GM23338 (cell line): ENCODE results near the gene GNB5. TPM values are rescaled to one million over a fixed set of nuclear protein-coding genes. Genes with fewer than 3 reads are reported as not detected.

Experiments
- ATAC-seq: fragments of 200-7000 bp; cut with Tn5 transposase; 3 replicates; pipeline ENCODE4 v1.9.1; 2020
- DNase-seq: peaks from one replicate; pipeline ENCODE4 v3.0.0-alpha.2; 2015; ENCODE audit warnings: low spot score
- H2AFZ ChIP-seq: fragments of 200-600 bp; sonication (generic); 2 replicates; pipeline ENCODE4 v1.8.0; 2016; ENCODE audit warnings: antibody characterized with exemption, mild to moderate bottlenecking, moderate library complexity
- H3F3A ChIP-seq: fragments of 200-600 bp; sonication (generic); replicated peaks from 2 replicates; pipeline ENCODE4 v1.8.0; 2017; ENCODE audit warnings: antibody characterized with exemption, mixed run types, low read depth
- H3K27ac ChIP-seq: fragments of 200-600 bp; sonication (generic); 2 replicates; pipeline ENCODE4 v1.6.1; 2016; ENCODE audit warnings: low read depth
- H3K27me3 ChIP-seq: fragments of 200-600 bp; sonication (generic); 2 replicates; pipeline ENCODE4 v1.8.0; 2016; ENCODE audit warnings: mild to moderate bottlenecking, mixed run types, moderate library complexity; ENCODE audit not compliant: insufficient read depth
- H3K36me3 ChIP-seq: fragments of 200-600 bp; sonication (generic); 2 replicates; pipeline ENCODE4 v1.8.0; 2016; ENCODE audit warnings: mild to moderate bottlenecking; ENCODE audit not compliant: insufficient read depth
- H3K4me1 ChIP-seq: fragments of 200-600 bp; sonication (generic); 2 replicates; pipeline ENCODE4 v1.8.0; 2016; ENCODE audit warnings: mild to moderate bottlenecking, moderate library complexity; ENCODE audit not compliant: insufficient read depth
- H3K4me2 ChIP-seq: fragments of 200-600 bp; sonication (generic); 2 replicates; pipeline ENCODE4 v1.7.1; 2017; ENCODE audit warnings: mixed run types
- H3K4me3 ChIP-seq: fragments of 200-600 bp; sonication (generic); 2 replicates; pipeline ENCODE4 v1.6.1; 2016; ENCODE audit warnings: mixed run types
- H3K79me2 ChIP-seq: fragments of 200-600 bp; sonication (generic); replicated peaks from 2 replicates; pipeline ENCODE4 v1.8.0; 2017; ENCODE audit warnings: mild to moderate bottlenecking; ENCODE audit not compliant: insufficient read depth
- H3K9me2 ChIP-seq: fragments of 200-600 bp; sonication (generic); 2 replicates; pipeline ENCODE4 v1.8.0; 2017; ENCODE audit not compliant: insufficient read depth
- H4K20me1 ChIP-seq: fragments of 200-600 bp; sonication (generic); replicated peaks from 2 replicates; pipeline ENCODE4 v1.8.0; 2017; ENCODE audit warnings: mild to moderate bottlenecking; ENCODE audit not compliant: insufficient read depth
- H3K27ac Mint-ChIP-seq: 2 replicates; pipeline ENCODE4 v1.8.0; 2020; ENCODE audit warnings: inconsistent platforms, mild to moderate bottlenecking, moderate library complexity, mixed read lengths
- H3K27me3 Mint-ChIP-seq: 3 replicates; pipeline ENCODE4 v1.8.0; 2022; ENCODE audit warnings: low read depth, mild to moderate bottlenecking, moderate library complexity, mixed read lengths, inconsistent platforms; ENCODE audit not compliant: insufficient read depth, poor library complexity
- H3K36me3 Mint-ChIP-seq: 3 replicates; pipeline ENCODE4 v1.8.0; 2021; ENCODE audit warnings: low read depth, mild to moderate bottlenecking, inconsistent platforms, moderate library complexity, mixed read lengths
- H3K4me1 Mint-ChIP-seq: 3 replicates; pipeline ENCODE4 v1.8.0; 2020; ENCODE audit warnings: mild to moderate bottlenecking, inconsistent platforms, mixed read lengths
- H3K4me3 Mint-ChIP-seq: 3 replicates; pipeline ENCODE4 v1.8.0; 2021; ENCODE audit warnings: moderate library complexity, mild to moderate bottlenecking, inconsistent platforms, mixed read lengths
- H3K9me3 Mint-ChIP-seq: 3 replicates; pipeline ENCODE4 v1.8.0; 2020; ENCODE audit warnings: moderate library complexity, mild to moderate bottlenecking, inconsistent platforms, mixed read lengths
- CREB1 ChIP-seq: fragments of 250-450 bp; sonication (Bioruptor Pico); IDR thresholded peaks from 2 replicates; pipeline ENCODE4 v1.5.0; 2020; ENCODE audit warnings: low read depth, mild to moderate bottlenecking, moderate library complexity
- EZH2 ChIP-seq: fragments of 200-600 bp; sonication (generic); IDR thresholded peaks from one replicate; pipeline ENCODE4 v1.8.0; 2017; ENCODE audit warnings: antibody characterized with exemption, mild to moderate bottlenecking, low read depth; ENCODE audit not compliant: unreplicated experiment
- EZH2phosphoT487 ChIP-seq: fragments of 200-600 bp; sonication (generic); IDR thresholded peaks from one replicate; pipeline ENCODE4 v1.8.1; 2018; ENCODE audit warnings: antibody characterized with exemption; ENCODE audit not compliant: unreplicated experiment
- JUNB ChIP-seq: IDR thresholded peaks from one replicate; pipeline ENCODE4 v1.6.1; 2016; ENCODE audit warnings: antibody characterized with exemption; ENCODE audit not compliant: unreplicated experiment
- NANOG ChIP-seq: IDR thresholded peaks from 2 replicates; pipeline ENCODE4 v1.6.1; 2016; ENCODE audit warnings: antibody characterized with exemption, borderline replicate concordance
- POLR2AphosphoS5 ChIP-seq: IDR thresholded peaks from 2 replicates; pipeline ENCODE4 v1.6.1; 2016; ENCODE audit warnings: antibody characterized with exemption, low read depth
- STAT1 ChIP-seq: IDR thresholded peaks from one replicate; pipeline ENCODE4 v1.6.1; 2016; ENCODE audit warnings: antibody characterized with exemption; ENCODE audit not compliant: unreplicated experiment
- ZNF114 ChIP-seq: fragments of 250-450 bp; sonication (Bioruptor Pico); IDR thresholded peaks from 2 replicates; pipeline ENCODE4 v1.5.0; 2020; ENCODE audit warnings: mild to moderate bottlenecking, moderate library complexity
- ZNF331 ChIP-seq: fragments of 250-450 bp; sonication (Bioruptor Pico); IDR thresholded peaks from 2 replicates; pipeline ENCODE4 v1.5.0; 2020; ENCODE audit warnings: low read depth, mild to moderate bottlenecking, moderate library complexity
- polyA plus RNA-seq: library from polyadenylated mRNA; unstranded; fragments of >200 nt; fragmentation: Nextera tagmentation; extraction: Ambion mirVana; gene quantifications from 2 replicates; pipeline ENCODE4 v1.2.1, GENCODE V29; 2016
- total RNA-seq: library from RNA; depleted of rRNA; stranded (reverse); fragments of >200 nt; shearing (Covaris generic); gene quantifications from 2 replicates; pipeline ENCODE4 v1.2.3, GENCODE V29; 2014
- TF ChIP-seq, protein P1 (sequence below): IDR thresholded peaks from one replicate; pipeline ENCODE4 v1.6.1; 2018; ENCODE audit warnings: antibody characterized with exemption; ENCODE audit not compliant: unreplicated experiment
- TF ChIP-seq, protein P2 (sequence below), 2 experiments: fragments of 200-600 bp in 1 of 2; sonication (generic) in 1 of 2; conservative IDR thresholded peaks; 2 replicates each; pipeline versions ENCODE4 v1.5.1 to v1.6.1; 2016 to 2017; ENCODE audit warnings: antibody characterized with exemption in 2 of 2, low read depth in 2 of 2, mild to moderate bottlenecking in 2 of 2, moderate library complexity in 1 of 2

GNB5 gene
- total and polyA plus RNA-seq, 2 experiments from 2014 or later: 23.0 to 40.8 TPM

DNA sequence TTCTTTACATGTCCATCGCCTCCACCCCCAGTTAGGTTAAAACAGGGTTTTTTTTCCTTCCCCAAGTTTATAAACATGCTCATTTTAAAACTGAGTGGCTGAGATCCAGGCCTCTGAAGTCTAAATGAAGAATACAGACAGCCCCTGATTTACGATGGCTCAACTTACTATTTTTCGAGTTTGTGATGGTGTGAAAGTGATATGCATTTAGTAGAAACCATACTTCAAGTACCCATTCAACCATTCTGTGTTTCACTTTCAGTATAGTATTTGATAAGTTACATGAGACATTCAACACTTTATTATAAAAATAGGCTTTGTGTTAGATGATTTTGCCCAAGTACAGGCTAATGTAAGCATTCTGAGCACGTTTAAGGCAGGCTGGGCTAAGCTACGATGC lies 30.5 kb upstream of the GNB5 start:
- Mint-ChIP-seq H3K4me3 (no peak overlapping the region), H3K4me1 (no peaks in the 10 kb centered on the region), H3K9me3 (no peaks in the 10 kb centered on the region), H3K27me3 (peaks cover 5% of the 10 kb centered on the region), H3K27ac (no peak overlapping the region), H3K36me3 (peaks cover 65% of the 10 kb centered on the region)
- Histone ChIP-seq H4K20me1 (no peaks in the 10 kb centered on the region), H2AFZ (no peak overlapping the region), H3K9me2 (no peaks in the 10 kb centered on the region), H3K79me2 (no peaks in the 10 kb centered on the region), H3K27me3 (no peaks in the 10 kb centered on the region), H3K27ac (0 out of 2 replicates have a peak overlapping the region, but pooled peaks have one; percentile 32), H3K4me2 (no peak overlapping the region), H3K4me3 (no peak overlapping the region), H3F3A (peaks cover 3% of the 10 kb centered on the region; the same call in 1 of the 2 replicates), H3K4me1 (no peaks in the 10 kb centered on the region), H3K36me3 (peaks cover 39% of the 10 kb centered on the region)
- DNase-seq: no peak
- TF ChIP-seq EZH2: no peak
- TF ChIP-seq, protein P1, sequence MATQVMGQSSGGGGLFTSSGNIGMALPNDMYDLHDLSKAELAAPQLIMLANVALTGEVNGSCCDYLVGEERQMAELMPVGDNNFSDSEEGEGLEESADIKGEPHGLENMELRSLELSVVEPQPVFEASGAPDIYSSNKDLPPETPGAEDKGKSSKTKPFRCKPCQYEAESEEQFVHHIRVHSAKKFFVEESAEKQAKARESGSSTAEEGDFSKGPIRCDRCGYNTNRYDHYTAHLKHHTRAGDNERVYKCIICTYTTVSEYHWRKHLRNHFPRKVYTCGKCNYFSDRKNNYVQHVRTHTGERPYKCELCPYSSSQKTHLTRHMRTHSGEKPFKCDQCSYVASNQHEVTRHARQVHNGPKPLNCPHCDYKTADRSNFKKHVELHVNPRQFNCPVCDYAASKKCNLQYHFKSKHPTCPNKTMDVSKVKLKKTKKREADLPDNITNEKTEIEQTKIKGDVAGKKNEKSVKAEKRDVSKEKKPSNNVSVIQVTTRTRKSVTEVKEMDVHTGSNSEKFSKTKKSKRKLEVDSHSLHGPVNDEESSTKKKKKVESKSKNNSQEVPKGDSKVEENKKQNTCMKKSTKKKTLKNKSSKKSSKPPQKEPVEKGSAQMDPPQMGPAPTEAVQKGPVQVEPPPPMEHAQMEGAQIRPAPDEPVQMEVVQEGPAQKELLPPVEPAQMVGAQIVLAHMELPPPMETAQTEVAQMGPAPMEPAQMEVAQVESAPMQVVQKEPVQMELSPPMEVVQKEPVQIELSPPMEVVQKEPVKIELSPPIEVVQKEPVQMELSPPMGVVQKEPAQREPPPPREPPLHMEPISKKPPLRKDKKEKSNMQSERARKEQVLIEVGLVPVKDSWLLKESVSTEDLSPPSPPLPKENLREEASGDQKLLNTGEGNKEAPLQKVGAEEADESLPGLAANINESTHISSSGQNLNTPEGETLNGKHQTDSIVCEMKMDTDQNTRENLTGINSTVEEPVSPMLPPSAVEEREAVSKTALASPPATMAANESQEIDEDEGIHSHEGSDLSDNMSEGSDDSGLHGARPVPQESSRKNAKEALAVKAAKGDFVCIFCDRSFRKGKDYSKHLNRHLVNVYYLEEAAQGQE: no peak
- TF ChIP-seq, protein P2, sequence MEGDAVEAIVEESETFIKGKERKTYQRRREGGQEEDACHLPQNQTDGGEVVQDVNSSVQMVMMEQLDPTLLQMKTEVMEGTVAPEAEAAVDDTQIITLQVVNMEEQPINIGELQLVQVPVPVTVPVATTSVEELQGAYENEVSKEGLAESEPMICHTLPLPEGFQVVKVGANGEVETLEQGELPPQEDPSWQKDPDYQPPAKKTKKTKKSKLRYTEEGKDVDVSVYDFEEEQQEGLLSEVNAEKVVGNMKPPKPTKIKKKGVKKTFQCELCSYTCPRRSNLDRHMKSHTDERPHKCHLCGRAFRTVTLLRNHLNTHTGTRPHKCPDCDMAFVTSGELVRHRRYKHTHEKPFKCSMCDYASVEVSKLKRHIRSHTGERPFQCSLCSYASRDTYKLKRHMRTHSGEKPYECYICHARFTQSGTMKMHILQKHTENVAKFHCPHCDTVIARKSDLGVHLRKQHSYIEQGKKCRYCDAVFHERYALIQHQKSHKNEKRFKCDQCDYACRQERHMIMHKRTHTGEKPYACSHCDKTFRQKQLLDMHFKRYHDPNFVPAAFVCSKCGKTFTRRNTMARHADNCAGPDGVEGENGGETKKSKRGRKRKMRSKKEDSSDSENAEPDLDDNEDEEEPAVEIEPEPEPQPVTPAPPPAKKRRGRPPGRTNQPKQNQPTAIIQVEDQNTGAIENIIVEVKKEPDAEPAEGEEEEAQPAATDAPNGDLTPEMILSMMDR (conservative IDR thresholded peaks at IDR 0.05; ENCODE audit: low read depth in 2 of 2): no peak
- TF ChIP-seq CREB1: no peak
- TF ChIP-seq STAT1: no peak
- TF ChIP-seq ZNF331 (CRISPR knock-in tag): no peak
- no peak for TF ChIP-seq POLR2AphosphoS5
- no peak for TF ChIP-seq NANOG
- no peak for ATAC-seq

DNA sequence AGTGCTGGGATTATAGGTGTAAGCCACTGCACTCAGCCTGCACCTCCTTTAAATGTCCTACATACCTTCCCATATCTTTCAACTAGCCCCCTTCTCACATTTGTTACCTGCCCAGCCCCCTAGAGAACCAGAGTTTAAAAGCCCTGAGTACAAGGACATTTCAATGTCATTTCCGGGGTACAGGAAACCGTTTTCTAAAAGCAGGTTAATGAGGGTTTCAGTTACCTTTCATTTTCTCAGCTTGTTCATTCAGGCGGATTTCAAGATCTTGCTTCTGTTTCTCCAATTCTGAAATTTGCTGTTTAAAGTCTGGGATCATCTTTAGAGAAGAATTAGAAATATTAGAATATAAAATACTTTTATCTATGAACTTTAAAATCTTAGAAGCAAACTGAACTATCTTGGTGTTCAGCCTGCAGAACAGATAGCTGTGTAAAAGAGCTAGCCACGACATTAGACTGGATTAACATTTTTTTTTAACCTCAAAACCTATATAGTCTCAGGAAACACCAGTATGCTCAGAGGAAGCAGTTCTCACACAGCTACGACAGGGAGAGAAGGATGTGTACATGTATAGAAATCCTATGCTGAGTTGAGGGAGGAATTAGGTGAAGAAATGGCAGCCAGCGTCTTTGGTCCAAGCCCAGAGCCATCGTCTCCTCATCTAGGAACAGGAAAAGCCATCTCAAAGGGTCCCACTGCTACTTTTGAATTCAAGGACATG lies 29.9 kb upstream of the GNB5 start:
- Histone ChIP-seq H3K4me2 (no peak overlapping the region), H3K9me2 (no peaks in the 10 kb centered on the region), H3K4me3 (no peak overlapping the region), H3K27ac (peak overlapping the region; percentile 32; the same call in 1 of the 2 replicates), H4K20me1 (no peaks in the 10 kb centered on the region; the same call in 1 of the 2 replicates), H3K36me3 (peaks cover 36% of the 10 kb centered on the region), H3K27me3 (no peaks in the 10 kb centered on the region), H3K4me1 (no peaks in the 10 kb centered on the region), H2AFZ (no peak overlapping the region), H3F3A (peaks cover 3% of the 10 kb centered on the region; the same call in 1 of the 2 replicates), H3K79me2 (no peaks in the 10 kb centered on the region)
- H3K4me3 Mint-ChIP-seq: no peak overlapping the region
- H3K27me3 Mint-ChIP-seq: peaks cover 5% of the 10 kb centered on the region
- H3K4me1 Mint-ChIP-seq: no peaks in the 10 kb centered on the region
- ATAC-seq: no peak
- H3K9me3 Mint-ChIP-seq: no peaks in the 10 kb centered on the region
- peaks cover 66% of the 10 kb centered on the region for H3K36me3 Mint-ChIP-seq
- H3K27ac Mint-ChIP-seq: no peak overlapping the region
- DNase-seq: no peak
- TF ChIP-seq JUNB (no peak), ZNF114 (CRISPR knock-in tag) (no peak), EZH2phosphoT487 (no peak), ZNF331 (CRISPR knock-in tag) (no peak), CREB1 (no peak), EZH2 (no peak)
- TF ChIP-seq, protein P2 (conservative IDR thresholded peaks at IDR 0.05; ENCODE audit: low read depth in 2 of 2): no peak
